Astrocyte (in vitro differentiated cells and primary cell): ENCODE measurements around the gene SPATA13. TPM values are rescaled to one million over a fixed set of nuclear protein-coding genes. Genes with fewer than 3 reads are reported as not detected.
A peak's percentile ranks its signal among the peaks of the same experiment; 100 is the strongest.
"Not testable (repeated sequence)": the region's sequence is repeated elsewhere in the genome, so short reads cannot be mapped to it uniquely, and the experiment has no call there.

ENCODE experiments used
- DNase-seq: peaks from one replicate; pipeline ENCODE4 v3.0.0-alpha.2; 2010; ENCODE audit warnings: low read depth
- FAIRE-seq: peaks from 2 replicates; lab custom pipeline; 2011; peaks lifted over from hg19 to GRCh38; lab: Jason Lieb, UNC
- H2AFZ ChIP-seq: 2 replicates; pipeline ENCODE4 v1.6.0; 2012; ENCODE audit warnings: low read depth, low read length, inconsistent platforms
- H3K27ac ChIP-seq: 2 replicates; pipeline ENCODE4 v1.5.1; 2011; ENCODE audit warnings: low read depth, low read length, inconsistent platforms
- H3K27me3 ChIP-seq: 2 replicates; pipeline ENCODE4 v1.6.0; 2011; ENCODE audit warnings: low read length, inconsistent platforms; ENCODE audit not compliant: insufficient read depth
- H3K36me3 ChIP-seq: 2 replicates; pipeline ENCODE4 v1.5.1; 2011; ENCODE audit warnings: low read length, inconsistent platforms; ENCODE audit not compliant: insufficient read depth
- H3K4me1 ChIP-seq: 2 replicates; pipeline ENCODE4 v1.5.1; 2011; ENCODE audit warnings: low read length, inconsistent platforms; ENCODE audit not compliant: insufficient read depth
- H3K4me2 ChIP-seq: 2 replicates; pipeline ENCODE4 v1.6.0; 2012; ENCODE audit warnings: low read length, inconsistent platforms
- H3K4me3 ChIP-seq: 2 replicates; pipeline ENCODE4 v1.5.1; 2011; ENCODE audit warnings: low read depth, mild to moderate bottlenecking, low read length, inconsistent platforms; ENCODE audit not compliant: insufficient read depth
- H3K79me2 ChIP-seq: 2 replicates; pipeline ENCODE4 v1.6.0; 2012; ENCODE audit warnings: mild to moderate bottlenecking, low read length, inconsistent platforms; ENCODE audit not compliant: insufficient read depth
- H3K9ac ChIP-seq: 2 replicates; pipeline ENCODE4 v1.6.0; 2012; ENCODE audit warnings: mild to moderate bottlenecking, low read length, inconsistent platforms
- H3K9me3 ChIP-seq: 2 replicates; pipeline ENCODE4 v1.5.1; 2012; ENCODE audit warnings: low read depth, mild to moderate bottlenecking, low read length, inconsistent platforms; ENCODE audit not compliant: insufficient read depth
- H4K20me1 ChIP-seq: 2 replicates; pipeline ENCODE4 v1.6.0; 2012; ENCODE audit warnings: low read length, inconsistent platforms; ENCODE audit not compliant: insufficient read depth
- H3K27ac Mint-ChIP-seq: one replicate; pipeline ENCODE4 v1.8.0; 2021; ENCODE audit warnings: mild to moderate bottlenecking, mixed read lengths; ENCODE audit not compliant: unreplicated experiment
- H3K27me3 Mint-ChIP-seq: one replicate; pipeline ENCODE4 v1.8.0; 2021; ENCODE audit warnings: low read depth, mixed read lengths; ENCODE audit not compliant: unreplicated experiment
- H3K36me3 Mint-ChIP-seq: one replicate; pipeline ENCODE4 v1.8.0; 2021; ENCODE audit warnings: low read depth, mixed read lengths; ENCODE audit not compliant: unreplicated experiment
- H3K4me1 Mint-ChIP-seq: one replicate; pipeline ENCODE4 v1.8.0; 2021; ENCODE audit warnings: low read depth, mixed read lengths; ENCODE audit not compliant: unreplicated experiment
- H3K4me3 Mint-ChIP-seq: one replicate; pipeline ENCODE4 v1.8.0; 2021; ENCODE audit warnings: mild to moderate bottlenecking, moderate library complexity, mixed read lengths; ENCODE audit not compliant: unreplicated experiment
- H3K9me3 Mint-ChIP-seq: one replicate; pipeline ENCODE4 v1.8.0; 2021; ENCODE audit warnings: mild to moderate bottlenecking, mixed read lengths; ENCODE audit not compliant: unreplicated experiment
- EZH2 ChIP-seq: IDR thresholded peaks from 2 replicates; pipeline ENCODE4 v1.6.1; 2012; ENCODE audit warnings: mild to moderate bottlenecking, low read length, inconsistent platforms; ENCODE audit not compliant: insufficient read depth
- total RNA-seq: library from RNA; stranded (reverse); gene quantifications from 2 replicates; pipeline ENCODE4 v1.2.1, GENCODE V29; 2021
- TF ChIP-seq, protein P1 (sequence below): IDR thresholded peaks from 2 replicates; pipeline ENCODE4 v1.5.1; 2011; ENCODE audit warnings: low read depth, mild to moderate bottlenecking, inconsistent platforms, low read length, moderate library complexity; ENCODE audit not compliant: insufficient read depth

Gene SPATA13
- total RNA-seq, 1 donor from 2014 or later, result 6.2 TPM

DNA sequence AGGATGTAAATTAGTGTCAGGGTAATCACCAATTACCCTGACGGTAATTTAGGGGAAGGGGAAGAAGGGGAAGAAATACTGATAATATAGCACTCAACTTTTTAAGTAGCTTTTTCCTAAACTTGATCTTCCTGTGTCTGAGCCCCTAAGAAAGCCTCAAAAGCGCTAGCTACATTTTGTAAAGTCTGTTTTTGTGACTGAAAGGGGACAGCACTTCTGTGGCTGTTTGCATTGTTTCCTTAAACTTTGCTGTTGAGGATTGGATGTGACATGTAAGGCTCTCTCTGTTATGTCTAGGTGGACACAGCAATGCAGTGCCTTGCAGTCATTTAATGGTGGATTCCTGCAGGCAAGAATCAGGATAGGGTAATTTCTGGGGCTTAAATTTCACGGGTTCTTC, 42.8 kb downstream of the SPATA13 start:
- no peak overlapping the region for H3K4me2 ChIP-seq
- Mint-ChIP-seq H3K4me3 (no peak overlapping the region), H3K27ac (no peak overlapping the region), H3K4me1 (peaks cover 28% of the 10 kb centered on the region), H3K27me3 (no peaks in the 10 kb centered on the region), H3K9me3 (no peaks in the 10 kb centered on the region), H3K36me3 (no peaks in the 10 kb centered on the region)
- no peak for FAIRE-seq
- H3K79me2 ChIP-seq, result no peaks in the 10 kb centered on the region
- H2AFZ ChIP-seq, result no peak overlapping the region
- no peak overlapping the region for H3K9ac ChIP-seq
- no peaks in the 10 kb centered on the region for H3K27me3 ChIP-seq
- no peak overlapping the region for H3K4me3 ChIP-seq
- H3K9me3 ChIP-seq, result no peaks in the 10 kb centered on the region
- H3K27ac ChIP-seq, result no peak overlapping the region
- H3K4me1 ChIP-seq, result peaks cover 7% of the 10 kb centered on the region
- H4K20me1 ChIP-seq, result no peaks in the 10 kb centered on the region
- DNase-seq, result no peak
- TF ChIP-seq EZH2, result no peak
- TF ChIP-seq, protein P1, sequence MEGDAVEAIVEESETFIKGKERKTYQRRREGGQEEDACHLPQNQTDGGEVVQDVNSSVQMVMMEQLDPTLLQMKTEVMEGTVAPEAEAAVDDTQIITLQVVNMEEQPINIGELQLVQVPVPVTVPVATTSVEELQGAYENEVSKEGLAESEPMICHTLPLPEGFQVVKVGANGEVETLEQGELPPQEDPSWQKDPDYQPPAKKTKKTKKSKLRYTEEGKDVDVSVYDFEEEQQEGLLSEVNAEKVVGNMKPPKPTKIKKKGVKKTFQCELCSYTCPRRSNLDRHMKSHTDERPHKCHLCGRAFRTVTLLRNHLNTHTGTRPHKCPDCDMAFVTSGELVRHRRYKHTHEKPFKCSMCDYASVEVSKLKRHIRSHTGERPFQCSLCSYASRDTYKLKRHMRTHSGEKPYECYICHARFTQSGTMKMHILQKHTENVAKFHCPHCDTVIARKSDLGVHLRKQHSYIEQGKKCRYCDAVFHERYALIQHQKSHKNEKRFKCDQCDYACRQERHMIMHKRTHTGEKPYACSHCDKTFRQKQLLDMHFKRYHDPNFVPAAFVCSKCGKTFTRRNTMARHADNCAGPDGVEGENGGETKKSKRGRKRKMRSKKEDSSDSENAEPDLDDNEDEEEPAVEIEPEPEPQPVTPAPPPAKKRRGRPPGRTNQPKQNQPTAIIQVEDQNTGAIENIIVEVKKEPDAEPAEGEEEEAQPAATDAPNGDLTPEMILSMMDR, result no peak
- no peaks in the 10 kb centered on the region for H3K36me3 ChIP-seq

DNA sequence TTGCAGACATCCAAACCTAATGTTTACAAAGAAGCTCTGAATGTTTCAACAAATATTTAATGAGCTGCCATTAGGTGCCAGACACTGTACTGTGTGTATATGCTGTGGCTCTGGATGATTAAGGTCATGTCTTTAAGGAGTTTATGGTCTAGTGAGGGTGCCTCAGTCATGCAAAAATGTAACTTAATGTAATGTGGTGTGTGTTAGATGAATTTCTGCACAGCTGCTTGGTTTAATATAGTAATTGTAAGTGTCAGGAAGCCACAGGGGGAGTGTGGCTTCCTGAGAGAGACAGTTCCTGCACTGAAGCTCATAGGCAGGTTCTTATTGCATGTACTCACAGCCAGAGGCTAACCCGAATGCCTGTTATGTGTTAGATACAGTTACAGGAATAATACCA, 43.3 kb downstream of the SPATA13 start:
- no peaks in the 10 kb centered on the region for H3K36me3 ChIP-seq
- no peaks in the 10 kb centered on the region for H3K9me3 Mint-ChIP-seq
- TF ChIP-seq EZH2, result no peak
- TF ChIP-seq, protein P1, result no peak
- DNase-seq (no peak), FAIRE-seq (no peak)
- H4K20me1 ChIP-seq, result no peaks in the 10 kb centered on the region
- H3K27me3 Mint-ChIP-seq, result no peaks in the 10 kb centered on the region
- no peak overlapping the region for H3K4me3 Mint-ChIP-seq
- no peaks in the 10 kb centered on the region for H3K27me3 ChIP-seq
- H3K27ac ChIP-seq, result no peak overlapping the region
- H3K4me1 Mint-ChIP-seq, result peaks cover 34% of the 10 kb centered on the region
- no peak overlapping the region for H2AFZ ChIP-seq
- H3K4me1 ChIP-seq, result peaks cover 12% of the 10 kb centered on the region
- H3K4me3 ChIP-seq, result no peak overlapping the region
- H3K36me3 Mint-ChIP-seq, result no peaks in the 10 kb centered on the region
- H3K4me2 ChIP-seq, result no peak overlapping the region
- no peak overlapping the region for H3K9ac ChIP-seq
- H3K9me3 ChIP-seq, result no peaks in the 10 kb centered on the region
- no peaks in the 10 kb centered on the region for H3K79me2 ChIP-seq
- H3K27ac Mint-ChIP-seq, result no peak overlapping the region

- H3K27me3 Mint-ChIP-seq, H4K20me1 ChIP-seq, H3K36me3 Mint-ChIP-seq, H3K4me3 ChIP-seq, H3K36me3 ChIP-seq, H3K9me3 Mint-ChIP-seq, H3K27me3 ChIP-seq, H3K4me2 ChIP-seq, H2AFZ ChIP-seq, FAIRE-seq, H3K79me2 ChIP-seq, H3K4me3 Mint-ChIP-seq, H3K9me3 ChIP-seq, H3K9ac ChIP-seq, H3K27ac Mint-ChIP-seq, H3K27ac ChIP-seq: not testable (repeated sequence)
- DNase-seq, result peak; percentile 12
- H3K4me1 ChIP-seq, result peaks cover 15% of the 10 kb centered on the region
- H3K4me1 Mint-ChIP-seq, result peaks cover 36% of the 10 kb centered on the region
Measured at GRCh38 chr13:24205076-24205475, 44.6 kb downstream of the SPATA13 start.
